Tibial artery (tissue), 4 donors: ENCODE results near the gene NOL9.
A peak's percentile ranks its signal among the peaks of the same experiment; 100 is the strongest.

ENCODE experiments used
- DNase-seq, 2 donors: peaks; one replicate each; pipeline ENCODE4 v3.0.0-alpha.2; 2019
- H3K27ac ChIP-seq, 2 donors: fragments of 200-600 bp; sonication (generic) in 1 of 2; 1 replicate in 1 of 2; 2 replicates in 1 of 2; pipeline ENCODE4 v1.5.1; 2018 to 2019; ENCODE audit warnings: mild to moderate bottlenecking in 1 of 2
- H3K27me3 ChIP-seq, 2 donors: fragments of 200-600 bp; sonication (generic) in 1 of 2; one replicate each; pipeline versions ENCODE4 v1.5.1 to v1.6.0; 2016 to 2019
- H3K36me3 ChIP-seq, 3 donors: fragments of 200-600 bp; sonication (generic) in 2 of 3; one replicate each; pipeline ENCODE4 v1.5.1; 2016 to 2019; ENCODE audit warnings: mild to moderate bottlenecking in 2 of 3
- H3K4me1 ChIP-seq, 4 donors: fragments of 200-600 bp; sonication (generic) in 2 of 4; 1 replicate in 3 of 4; 2 replicates in 1 of 4; pipeline ENCODE4 v1.5.1; 2016 to 2019
- H3K4me3 ChIP-seq, 2 donors: fragments of 200-600 bp; sonication (generic) in 1 of 2; 1 replicate in 1 of 2; 2 replicates in 1 of 2; pipeline ENCODE4 v1.5.1; 2018 to 2019; ENCODE audit warnings: mild to moderate bottlenecking in 2 of 2
- H3K9me3 ChIP-seq, 3 donors: fragments of 200-600 bp; sonication (generic) in 1 of 3; one replicate each; pipeline ENCODE4 v1.5.1; 2016 to 2019
- CTCF ChIP-seq, 2 experiments: fragments of 200-600 bp in 1 of 2; fragments of 450-650 bp in 1 of 2; IDR thresholded peaks; one replicate each; pipeline ENCODE4 v1.5.1; 2017 to 2019; ENCODE audit warnings: antibody characterized with exemption in 2 of 2, mild to moderate bottlenecking in 1 of 2, moderate library complexity in 1 of 2
- intact Hi-C: fragments of 100-400 bp; cut with DNase I; formaldehyde crosslinking; loops from one replicate; pipeline ENCODE4 v1.15.0; 2023; ENCODE audit warnings: low total_unique reads

The NOL9 gene

GRCh38 chr1:6484826-6485167 lies 69.5 kb downstream of the NOL9 start:
- intact Hi-C loops: loop anchor here (5.0 to 10.0 kb wide), 2 partner anchors 70 to 163 kb away; partner anchors contain the start of genes NOL9 and TAS1R1
- Histone ChIP-seq H3K27ac (no peak overlapping the region), H3K4me3 (peak overlapping the region; percentile 24 to 42), H3K4me1 (peaks cover 5 to 24% (median 18%) of the 10 kb centered on the region in 4 donors), H3K9me3 (no peaks in the 10 kb centered on the region), H3K36me3 (no peaks in the 10 kb centered on the region), H3K27me3 (peaks cover 0 to 40% of the 10 kb centered on the region in 2 donors)
- TF ChIP-seq CTCF (IDR thresholded peaks at IDR 0.05): no peak
- DNase-seq: no peak

DNA sequence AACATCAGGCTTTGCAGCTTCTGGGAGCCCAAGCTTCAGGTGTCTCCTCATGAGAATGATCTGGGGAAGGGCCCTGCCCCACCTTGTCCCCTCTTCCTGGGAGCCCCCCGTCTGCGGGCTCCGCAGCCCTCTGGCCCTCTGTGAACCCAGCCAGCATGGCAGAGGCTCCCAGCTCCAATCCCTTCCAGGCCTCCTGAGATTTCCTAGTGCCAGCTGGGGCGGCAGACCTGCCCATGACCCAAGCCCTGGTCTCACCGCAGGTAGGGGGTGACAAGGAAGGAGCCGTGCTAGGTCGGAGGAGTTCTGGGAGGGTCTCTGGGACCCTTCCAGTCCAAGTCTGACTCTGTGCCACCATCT lies 70.6 kb downstream of the NOL9 start:
- H3K27me3 ChIP-seq: peaks cover 0 to 29% of the 10 kb centered on the region in 2 donors
- intact Hi-C loops: loop anchor here (10.0 kb wide), 1 partner anchor 71 kb away; the partner anchor contains the start of genes NOL9 and TAS1R1
- no peak overlapping the region for H3K4me3 ChIP-seq
- H3K27ac ChIP-seq: no peak overlapping the region
- no peak for DNase-seq
- no peaks in the 10 kb centered on the region for H3K9me3 ChIP-seq
- no peaks in the 10 kb centered on the region for H3K36me3 ChIP-seq
- no peak for TF ChIP-seq CTCF (IDR thresholded peaks at IDR 0.05)
- peaks cover 5 to 22% (median 14%) of the 10 kb centered on the region in 4 donors for H3K4me1 ChIP-seq

GRCh38 chr1:6483017-6483760 lies 71.1 kb downstream of the NOL9 start:
- Histone ChIP-seq H3K27ac (no peak overlapping the region), H3K4me1 (peaks cover 5 to 22% (median 14%) of the 10 kb centered on the region in 4 donors), H3K27me3 (peaks cover 0 to 29% of the 10 kb centered on the region in 2 donors), H3K9me3 (no peaks in the 10 kb centered on the region), H3K36me3 (no peaks in the 10 kb centered on the region), H3K4me3 (no peak overlapping the region)
- intact Hi-C loops: loop anchor here (10.0 kb wide), 1 partner anchor 72 kb away; the partner anchor contains the start of genes NOL9 and TAS1R1
- no peak for TF ChIP-seq CTCF (IDR thresholded peaks at IDR 0.05)
- DNase-seq: no peak

- Histone ChIP-seq H3K27ac (no peak overlapping the region), H3K9me3 (no peaks in the 10 kb centered on the region), H3K27me3 (peaks cover 0 to 29% of the 10 kb centered on the region in 2 donors), H3K4me1 (peaks cover 5 to 21% (median 14%) of the 10 kb centered on the region in 4 donors), H3K4me3 (no peak overlapping the region), H3K36me3 (no peaks in the 10 kb centered on the region)
- TF ChIP-seq CTCF (IDR thresholded peaks at IDR 0.05): no peak
- intact Hi-C loops: loop anchor here (10.0 kb wide), 1 partner anchor 73 kb away; the partner anchor contains the start of genes NOL9 and TAS1R1
- no peak for DNase-seq
These were observed 72.5 kb downstream of the NOL9 start for GRCh38 chr1:6481820-6482219.

DNA sequence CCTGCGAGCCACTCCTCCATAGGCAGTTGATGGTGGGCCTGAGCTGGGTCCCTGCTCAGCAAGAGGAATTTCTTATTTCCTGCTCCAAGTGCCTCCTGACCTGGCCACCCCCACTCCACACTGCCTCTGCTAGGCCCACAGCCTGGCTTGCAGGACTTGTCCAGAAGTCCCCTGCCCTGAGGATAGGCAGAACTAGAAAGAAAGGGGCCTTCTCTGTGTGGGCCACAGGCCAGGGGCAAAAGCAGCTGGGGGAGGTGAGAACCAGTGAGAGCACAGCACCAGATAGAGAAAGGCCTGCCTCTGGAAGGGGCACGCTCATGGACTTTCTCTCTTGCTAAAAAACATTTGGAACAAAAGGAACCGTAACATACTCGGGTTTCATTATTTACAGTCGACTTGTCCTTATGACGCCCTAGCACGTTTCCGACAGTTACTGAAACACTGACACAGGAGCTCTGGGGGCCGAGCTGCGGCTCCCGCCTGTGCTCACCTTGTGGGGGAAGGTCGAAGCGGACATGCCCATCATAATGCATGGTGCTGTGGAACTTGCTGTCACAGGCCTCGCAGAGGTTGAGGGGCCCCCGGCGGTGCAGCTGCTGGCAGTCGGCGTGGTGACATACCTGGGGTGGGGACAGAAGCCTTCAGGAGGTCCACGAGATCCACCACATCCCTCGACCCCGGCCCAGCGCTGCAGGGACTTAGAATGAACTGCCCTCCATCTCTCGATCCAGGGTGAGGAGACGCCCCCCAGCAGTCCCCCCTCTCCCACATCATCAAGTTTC lies 77.1 kb downstream of the NOL9 start:
- no peak for TF ChIP-seq CTCF (IDR thresholded peaks at IDR 0.05)
- Histone ChIP-seq H3K4me3 (no peak overlapping the region), H3K4me1 (no peaks in the 10 kb centered on the region), H3K36me3 (peaks cover 0 to 25% (median 23%) of the 10 kb centered on the region in 3 donors), H3K27ac (no peak overlapping the region), H3K27me3 (peaks cover 0 to 5% of the 10 kb centered on the region in 2 donors), H3K9me3 (no peaks in the 10 kb centered on the region)
- intact Hi-C loops: no loop called here
- no peak for DNase-seq
